Stimulated activated CD4-positive, alpha-beta T cell treated with anti-CD3 and anti-CD28 coated beads, Interleukin-4, amount 100 ng/mL, for 4 hours (primary cell): ENCODE results near the gene FARP1.

Source experiments
- DNase-seq, 2 experiments: peaks; one replicate each; pipeline ENCODE4 v3.0.0-alpha.2; 2020

FARP1 gene

DNA sequence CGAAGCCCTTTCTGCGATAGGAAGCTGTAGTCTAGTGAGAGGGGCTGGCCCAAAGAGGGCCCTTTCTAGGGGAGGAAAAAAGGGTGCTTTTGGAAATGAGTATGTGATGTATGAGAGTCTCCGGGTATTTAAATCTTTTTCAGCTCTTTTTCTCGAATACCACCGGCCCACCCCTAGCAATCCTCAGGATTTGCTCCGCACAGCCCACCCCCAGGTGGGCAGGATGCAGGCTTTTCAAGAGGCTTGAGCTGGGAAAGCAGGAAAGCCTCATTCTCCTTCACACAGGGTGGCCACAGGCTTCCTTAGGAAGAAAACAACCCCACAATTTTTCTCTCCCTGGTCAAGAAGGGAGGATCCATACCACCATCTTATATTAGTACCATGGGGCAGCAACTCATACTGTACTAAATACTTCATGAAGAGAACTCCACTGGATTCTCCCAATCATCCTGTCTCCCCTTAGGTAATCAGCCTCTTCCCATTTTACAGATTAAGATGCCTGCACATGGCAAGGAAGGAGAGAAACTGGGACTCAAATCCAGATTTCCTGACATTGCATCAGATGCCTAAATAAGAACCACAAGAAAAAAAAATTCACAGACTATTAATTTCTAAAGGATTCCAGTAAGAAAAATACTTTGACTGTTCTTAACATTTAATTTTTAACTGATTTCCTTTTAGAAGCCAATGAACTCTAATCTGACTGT is 349.6 kb downstream of the FARP1 start:
- DNase-seq: no peak

DNA sequence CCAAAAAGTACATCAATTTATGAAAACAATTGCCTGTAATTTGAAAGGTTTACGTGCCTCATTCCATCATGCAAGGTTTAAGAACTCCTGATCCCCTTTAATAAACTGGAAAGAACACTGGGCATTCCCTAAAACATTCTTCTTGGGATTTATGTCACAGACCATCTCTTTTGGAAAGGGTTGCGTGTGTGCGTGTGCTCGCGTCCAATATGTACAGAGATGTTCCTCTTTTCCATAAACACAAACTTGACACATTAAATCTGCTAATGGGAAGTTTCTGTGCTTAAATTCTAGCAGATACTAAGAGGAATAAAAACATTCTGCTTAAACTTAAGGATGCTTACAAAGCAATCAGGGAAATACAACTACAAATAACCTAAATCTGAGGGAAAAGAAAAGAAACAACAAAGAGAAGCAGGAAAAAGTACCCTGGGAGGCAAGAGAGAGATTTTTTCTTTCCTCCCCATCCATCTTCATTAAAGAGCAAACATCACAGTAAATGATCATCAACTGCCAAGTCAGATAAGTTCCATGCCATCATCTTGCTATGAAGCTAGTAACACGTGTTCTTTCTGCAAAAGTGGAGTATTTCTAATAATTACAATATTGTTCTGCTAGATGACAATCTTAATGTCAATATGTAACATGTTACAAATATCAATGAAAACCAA is 350.3 kb downstream of the FARP1 start:
- no peak for DNase-seq

DNA sequence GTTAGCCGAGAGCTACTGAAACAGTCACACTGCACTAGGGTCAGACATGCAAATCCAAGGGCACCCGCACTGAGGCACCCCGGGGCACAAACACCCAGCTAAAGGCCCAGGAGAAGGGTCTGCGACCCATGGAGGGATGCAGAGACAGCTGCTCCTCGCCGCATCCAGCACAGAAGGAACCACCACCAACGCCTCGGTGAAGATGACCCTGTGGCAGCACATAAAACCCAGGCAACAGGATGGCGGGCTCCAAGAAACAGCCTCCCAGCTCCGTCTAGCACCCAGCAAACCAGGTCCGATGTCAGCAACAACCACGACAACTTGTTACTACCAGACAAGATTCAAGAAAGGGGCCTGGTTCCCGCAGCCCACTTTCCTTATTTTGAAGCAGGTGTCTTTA is 351.9 kb downstream of the FARP1 start:
- no peak for DNase-seq

DNA sequence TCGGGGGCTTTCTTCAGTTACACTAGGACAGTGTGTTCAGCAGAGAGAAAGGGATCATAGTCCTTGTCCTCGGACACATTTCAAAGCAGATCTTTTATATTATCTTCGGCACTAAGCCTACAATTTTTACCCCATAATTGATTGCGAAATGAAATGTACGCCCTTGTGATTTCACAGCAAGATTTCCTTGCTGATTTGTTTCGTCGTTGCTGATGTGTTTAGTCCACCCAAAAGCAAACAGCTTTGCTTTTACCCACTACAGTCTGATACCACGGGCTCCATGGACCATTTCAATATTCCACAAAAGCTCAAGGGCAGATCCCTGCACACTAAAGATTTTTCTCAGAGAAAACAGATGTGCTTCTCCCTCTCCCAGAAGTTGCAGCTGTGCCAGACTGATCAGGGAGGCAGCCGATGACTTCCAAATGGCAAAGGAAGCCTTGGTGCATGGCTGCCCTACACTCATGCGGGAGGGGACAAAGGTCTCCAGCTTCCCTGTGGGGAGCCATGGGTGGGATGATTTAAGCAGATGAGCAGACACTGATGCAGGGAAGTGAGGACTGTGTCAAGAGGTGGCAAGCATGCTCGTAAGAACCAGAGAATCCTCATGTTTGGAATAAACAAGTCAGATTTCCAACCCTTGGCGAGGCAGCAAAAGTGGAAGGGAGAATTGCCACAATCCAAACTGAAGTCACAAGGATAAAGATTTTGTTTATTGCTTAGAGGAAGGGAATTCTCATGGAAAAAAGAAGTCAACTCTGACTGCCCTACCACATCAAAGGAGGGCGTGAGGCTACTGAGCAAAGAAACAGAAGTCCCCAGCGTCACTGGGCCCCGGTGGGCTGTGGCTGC is 353.0 kb downstream of the FARP1 start:
- no peak for DNase-seq

DNA sequence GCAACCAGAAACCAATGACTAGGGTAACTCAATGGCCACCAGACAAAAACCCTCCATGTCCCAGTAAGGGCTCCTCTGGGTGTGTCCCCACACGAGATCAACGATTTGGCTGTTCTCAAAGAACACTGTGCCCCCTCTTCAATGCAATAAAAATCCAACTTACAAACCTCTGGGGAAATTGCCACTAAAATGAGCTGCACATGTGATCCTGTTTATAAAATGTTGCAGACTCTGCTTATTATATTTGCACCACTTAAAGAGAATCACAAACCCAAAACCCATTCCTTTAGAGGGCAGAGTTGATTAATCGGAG is 353.5 kb downstream of the FARP1 start:
- DNase-seq: no peak

DNA sequence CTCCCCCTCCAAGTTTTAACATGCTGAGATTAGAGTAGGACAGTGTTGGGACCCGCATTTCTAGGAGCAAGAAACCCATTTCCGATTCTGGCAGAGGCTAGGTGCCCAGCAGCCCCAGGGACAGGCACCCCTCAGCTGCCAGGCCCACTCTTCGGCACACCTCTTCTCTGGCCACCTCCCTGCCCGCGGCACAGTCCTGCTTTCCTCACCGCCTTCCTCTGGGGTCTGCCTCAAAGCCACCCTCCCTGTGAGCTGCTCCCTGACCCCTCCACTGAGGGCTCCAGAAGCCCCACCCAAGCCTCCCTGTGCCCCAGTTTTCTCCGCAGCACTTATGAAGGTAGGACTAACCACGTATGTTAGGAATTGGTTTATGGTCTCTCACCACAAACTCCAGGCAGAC is 354.1 kb downstream of the FARP1 start:
- DNase-seq: no peak

DNA sequence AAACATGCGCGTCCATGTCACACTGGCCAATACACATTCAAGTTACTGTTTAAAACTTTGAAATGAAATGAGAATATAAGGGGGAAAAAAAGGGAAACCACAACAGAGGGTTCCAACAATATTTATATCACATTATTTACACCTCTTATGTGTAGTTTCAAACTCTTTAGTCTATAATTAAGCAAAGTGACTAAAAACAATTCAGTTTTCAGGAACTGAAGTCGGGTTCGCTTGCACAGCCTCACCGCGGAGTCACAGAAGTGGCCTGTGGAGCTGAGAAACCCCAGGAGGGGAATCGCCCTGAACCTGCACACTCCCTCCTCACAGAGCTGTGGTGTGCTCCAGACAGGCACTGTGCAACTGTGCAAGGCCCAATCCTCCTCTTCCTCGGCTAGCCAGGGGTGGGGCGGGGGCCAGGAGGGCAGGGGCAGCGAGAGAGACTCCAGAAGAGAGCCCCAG is 358.1 kb downstream of the FARP1 start:
- DNase-seq: no peak

DNA sequence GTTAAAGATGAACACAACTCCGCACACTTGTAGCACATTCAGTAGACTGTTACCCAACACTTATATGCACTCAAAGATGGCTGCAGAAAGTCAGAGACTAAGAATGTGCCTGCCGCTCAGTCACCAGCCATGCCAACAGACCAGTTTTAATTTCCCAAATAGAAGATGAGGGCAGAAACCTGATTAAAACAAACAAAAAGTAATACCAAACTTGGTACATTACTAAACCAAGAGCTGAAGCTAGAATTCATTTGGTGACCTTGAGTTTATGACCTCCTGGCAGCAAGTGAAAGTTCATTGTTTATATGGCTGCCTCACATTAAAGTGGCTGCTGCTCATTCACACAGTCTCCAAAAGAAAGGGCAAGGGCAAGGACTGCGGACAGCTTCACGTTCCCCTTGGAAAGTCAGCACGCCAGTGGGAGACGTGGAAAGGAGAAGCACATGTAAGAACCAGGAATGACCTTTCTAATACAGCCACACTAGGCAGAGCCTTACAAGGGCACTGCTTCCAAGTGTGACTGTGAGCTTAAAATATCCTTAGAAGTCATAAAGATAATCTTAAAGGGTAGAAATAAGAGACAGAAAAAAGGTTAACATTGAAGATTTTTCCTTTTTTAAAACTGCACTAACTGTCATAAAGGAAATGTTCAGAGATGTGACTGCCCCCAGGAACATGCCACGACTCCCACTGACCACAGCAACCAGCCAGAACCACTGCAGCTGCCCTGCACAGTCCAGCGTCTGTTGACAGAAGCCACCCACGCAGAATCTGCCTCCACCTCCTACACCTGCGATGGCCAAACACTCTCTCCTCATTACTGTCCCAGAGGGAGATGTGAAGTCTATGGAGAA is 360.5 kb downstream of the FARP1 start:
- DNase-seq: no peak

DNA sequence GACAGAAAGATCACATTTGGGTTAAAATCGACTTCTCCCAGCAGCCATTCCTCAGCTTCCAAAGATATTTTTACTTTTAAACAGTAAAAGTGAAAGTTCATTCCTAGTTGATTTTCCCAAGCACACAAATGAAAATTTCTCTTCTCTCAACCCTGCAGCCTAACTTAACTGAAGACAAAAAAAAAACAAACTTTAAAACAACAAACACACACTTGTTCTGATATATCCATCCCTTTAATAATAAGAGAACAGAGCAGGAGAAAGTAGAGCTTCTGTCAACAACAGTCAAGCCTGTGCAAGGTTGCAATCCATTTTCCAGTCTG is 361.1 kb downstream of the FARP1 start:
- DNase-seq: no peak

DNA sequence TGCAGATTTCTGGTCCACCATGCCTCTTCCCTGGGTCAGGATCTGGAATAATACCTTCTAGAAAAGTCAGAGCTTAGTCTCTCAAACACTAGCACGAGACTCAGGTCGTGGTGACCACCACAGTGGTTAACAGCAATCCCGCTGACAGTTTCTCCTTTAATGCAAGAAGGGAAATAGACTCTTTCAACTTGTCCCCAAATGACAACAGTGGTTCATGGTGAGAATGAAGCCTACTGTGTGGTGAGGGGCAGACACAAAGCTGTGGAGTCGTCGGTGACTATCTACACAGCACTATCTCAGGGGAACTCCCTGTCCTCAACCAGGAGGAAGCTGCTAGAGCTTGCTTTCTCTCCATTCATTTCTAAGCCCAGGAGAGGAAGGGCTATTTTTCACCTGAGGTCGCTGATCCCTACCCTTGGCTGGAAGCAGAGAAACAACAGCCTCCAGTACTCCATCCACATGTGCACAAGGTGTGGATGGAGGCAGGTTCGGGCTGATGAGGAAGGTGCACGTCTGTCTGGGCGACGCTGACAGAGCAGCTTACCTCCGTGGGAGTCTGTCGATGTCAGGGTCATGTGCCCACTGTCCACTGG is 361.6 kb downstream of the FARP1 start:
- DNase-seq: no peak
